GM10266 (cell line): ENCODE measurements around the gene NMT1.
A peak's percentile ranks its signal among the peaks of the same experiment; 100 is the strongest.

Source experiments
- DNase-seq: peaks from one replicate; pipeline ENCODE4 v3.0.0; 2012; ENCODE audit errors: extremely low spot score
- CTCF ChIP-seq: IDR thresholded peaks from 2 replicates; pipeline ENCODE4 v1.5.1; 2012; ENCODE audit warnings: mild to moderate bottlenecking, low read depth; ENCODE audit not compliant: control insufficient read depth, insufficient read depth; ENCODE audit errors: missing control alignments

Gene NMT1

GRCh38 chr17:45135192-45135977 is 74.3 kb downstream of the NMT1 start, which contains the start of gene ACBD4:
Gene ACBD4, plus strand, starts transcription at chr17:45135687. Its CDS starts 458 bp downstream, at chr17:45136145.
- peak; percentile 97 for DNase-seq
- peak; percentile 100 for TF ChIP-seq CTCF

- TF ChIP-seq CTCF: no peak
- no peak for DNase-seq
These were observed 75.1 kb downstream of the NMT1 start for GRCh38 chr17:45135978-45136791.

GRCh38 chr17:45136846-45137560 is 75.9 kb downstream of the NMT1 start:
- no peak for DNase-seq
- no peak for TF ChIP-seq CTCF

GRCh38 chr17:45137561-45138305 is 76.6 kb downstream of the NMT1 start:
- TF ChIP-seq CTCF: no peak
- no peak for DNase-seq

GRCh38 chr17:45138911-45139532 is 77.9 kb downstream of the NMT1 start:
- no peak for DNase-seq
- TF ChIP-seq CTCF: no peak

- TF ChIP-seq CTCF: no peak
- DNase-seq: no peak
These were observed 78.4 kb downstream of the NMT1 start for GRCh38 chr17:45139533-45139920.
